ENCODE results near the gene CRTAC1. TPM values are rescaled to one million over a fixed set of nuclear protein-coding genes. Genes with fewer than 3 reads are reported as not detected.

CRTAC1 gene
- total RNA-seq, 1 experiment from 2014 or later, result 1.2 TPM

GRCh38 chr10:97858001-97858439 is 172.4 kb downstream of the CRTAC1 start (continued):
- TF ChIP-seq, protein P1, sequence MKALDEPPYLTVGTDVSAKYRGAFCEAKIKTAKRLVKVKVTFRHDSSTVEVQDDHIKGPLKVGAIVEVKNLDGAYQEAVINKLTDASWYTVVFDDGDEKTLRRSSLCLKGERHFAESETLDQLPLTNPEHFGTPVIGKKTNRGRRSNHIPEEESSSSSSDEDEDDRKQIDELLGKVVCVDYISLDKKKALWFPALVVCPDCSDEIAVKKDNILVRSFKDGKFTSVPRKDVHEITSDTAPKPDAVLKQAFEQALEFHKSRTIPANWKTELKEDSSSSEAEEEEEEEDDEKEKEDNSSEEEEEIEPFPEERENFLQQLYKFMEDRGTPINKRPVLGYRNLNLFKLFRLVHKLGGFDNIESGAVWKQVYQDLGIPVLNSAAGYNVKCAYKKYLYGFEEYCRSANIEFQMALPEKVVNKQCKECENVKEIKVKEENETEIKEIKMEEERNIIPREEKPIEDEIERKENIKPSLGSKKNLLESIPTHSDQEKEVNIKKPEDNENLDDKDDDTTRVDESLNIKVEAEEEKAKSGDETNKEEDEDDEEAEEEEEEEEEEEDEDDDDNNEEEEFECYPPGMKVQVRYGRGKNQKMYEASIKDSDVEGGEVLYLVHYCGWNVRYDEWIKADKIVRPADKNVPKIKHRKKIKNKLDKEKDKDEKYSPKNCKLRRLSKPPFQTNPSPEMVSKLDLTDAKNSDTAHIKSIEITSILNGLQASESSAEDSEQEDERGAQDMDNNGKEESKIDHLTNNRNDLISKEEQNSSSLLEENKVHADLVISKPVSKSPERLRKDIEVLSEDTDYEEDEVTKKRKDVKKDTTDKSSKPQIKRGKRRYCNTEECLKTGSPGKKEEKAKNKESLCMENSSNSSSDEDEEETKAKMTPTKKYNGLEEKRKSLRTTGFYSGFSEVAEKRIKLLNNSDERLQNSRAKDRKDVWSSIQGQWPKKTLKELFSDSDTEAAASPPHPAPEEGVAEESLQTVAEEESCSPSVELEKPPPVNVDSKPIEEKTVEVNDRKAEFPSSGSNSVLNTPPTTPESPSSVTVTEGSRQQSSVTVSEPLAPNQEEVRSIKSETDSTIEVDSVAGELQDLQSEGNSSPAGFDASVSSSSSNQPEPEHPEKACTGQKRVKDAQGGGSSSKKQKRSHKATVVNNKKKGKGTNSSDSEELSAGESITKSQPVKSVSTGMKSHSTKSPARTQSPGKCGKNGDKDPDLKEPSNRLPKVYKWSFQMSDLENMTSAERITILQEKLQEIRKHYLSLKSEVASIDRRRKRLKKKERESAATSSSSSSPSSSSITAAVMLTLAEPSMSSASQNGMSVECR (CRISPR knock-in tag; IDR thresholded peaks at IDR 0.05; ENCODE audit: borderline replicate concordance), result no peak
- TF ChIP-seq, protein P2, sequence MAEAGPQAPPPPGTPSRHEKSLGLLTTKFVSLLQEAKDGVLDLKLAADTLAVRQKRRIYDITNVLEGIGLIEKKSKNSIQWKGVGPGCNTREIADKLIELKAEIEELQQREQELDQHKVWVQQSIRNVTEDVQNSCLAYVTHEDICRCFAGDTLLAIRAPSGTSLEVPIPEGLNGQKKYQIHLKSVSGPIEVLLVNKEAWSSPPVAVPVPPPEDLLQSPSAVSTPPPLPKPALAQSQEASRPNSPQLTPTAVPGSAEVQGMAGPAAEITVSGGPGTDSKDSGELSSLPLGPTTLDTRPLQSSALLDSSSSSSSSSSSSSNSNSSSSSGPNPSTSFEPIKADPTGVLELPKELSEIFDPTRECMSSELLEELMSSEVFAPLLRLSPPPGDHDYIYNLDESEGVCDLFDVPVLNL (CRISPR knock-in tag; IDR thresholded peaks at IDR 0.05; ENCODE audit: borderline replicate concordance, low read depth), result no peak
- TF ChIP-seq JUN (CRISPR knock-in tag; IDR thresholded peaks at IDR 0.05) (no peak), GRHL2 (CRISPR knock-in tag; IDR thresholded peaks at IDR 0.05; ENCODE audit: insufficient replicate concordance, severe bottlenecking) (no peak)

DNA sequence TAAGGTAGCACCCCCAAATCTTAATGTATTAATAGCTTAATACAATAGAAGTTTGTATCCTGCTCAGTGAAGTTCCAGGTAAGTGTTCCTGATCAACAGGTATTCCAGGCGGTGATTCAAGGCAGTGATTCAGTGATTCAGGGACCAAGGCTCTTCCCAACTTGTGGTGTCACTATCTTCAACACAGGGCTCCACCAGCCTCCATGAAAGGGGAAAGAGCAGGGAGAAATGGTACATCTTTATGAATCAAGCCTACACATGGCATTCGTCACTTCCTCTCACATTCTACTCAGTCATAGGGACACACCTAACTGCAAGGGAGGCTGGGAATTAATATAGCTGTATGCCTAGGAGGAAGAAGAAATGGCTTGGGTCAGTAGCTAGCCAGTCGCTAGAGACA is 175.7 kb downstream of the CRTAC1 start:
- Mint-ChIP-seq H3K36me3 (no peaks in the 10 kb centered on the region), H3K4me1 (peaks cover 9% of the 10 kb centered on the region), H3K27me3 (ENCODE audit: low read depth) (peaks cover 32% of the 10 kb centered on the region), H3K27ac (no peak overlapping the region), H3K9me3 (no peaks in the 10 kb centered on the region), H3K4me3 (no peak overlapping the region)
- no peak for TF ChIP-seq SMAD3 (CRISPR knock-in tag; IDR thresholded peaks at IDR 0.05; ENCODE audit: borderline replicate concordance)
- DNase-seq (ENCODE audit: low spot score) (no peak), ATAC-seq (no peak)
- ChIA-PET CTCF (no interaction called here), POLR2A (no interaction called here)

- no peak for TF ChIP-seq USF2 (CRISPR knock-in tag; IDR thresholded peaks at IDR 0.05)
- TF ChIP-seq FOXP1 (CRISPR knock-in tag; IDR thresholded peaks at IDR 0.05; ENCODE audit: borderline replicate concordance), result no peak
- no peak for TF ChIP-seq JUN (CRISPR knock-in tag; IDR thresholded peaks at IDR 0.05)
- TF ChIP-seq, protein P2 (CRISPR knock-in tag; IDR thresholded peaks at IDR 0.05; ENCODE audit: borderline replicate concordance, low read depth), result no peak
- TF ChIP-seq, protein P3, sequence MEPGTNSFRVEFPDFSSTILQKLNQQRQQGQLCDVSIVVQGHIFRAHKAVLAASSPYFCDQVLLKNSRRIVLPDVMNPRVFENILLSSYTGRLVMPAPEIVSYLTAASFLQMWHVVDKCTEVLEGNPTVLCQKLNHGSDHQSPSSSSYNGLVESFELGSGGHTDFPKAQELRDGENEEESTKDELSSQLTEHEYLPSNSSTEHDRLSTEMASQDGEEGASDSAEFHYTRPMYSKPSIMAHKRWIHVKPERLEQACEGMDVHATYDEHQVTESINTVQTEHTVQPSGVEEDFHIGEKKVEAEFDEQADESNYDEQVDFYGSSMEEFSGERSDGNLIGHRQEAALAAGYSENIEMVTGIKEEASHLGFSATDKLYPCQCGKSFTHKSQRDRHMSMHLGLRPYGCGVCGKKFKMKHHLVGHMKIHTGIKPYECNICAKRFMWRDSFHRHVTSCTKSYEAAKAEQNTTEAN (CRISPR knock-in tag; IDR thresholded peaks at IDR 0.05), result no peak
- TF ChIP-seq GRHL2 (CRISPR knock-in tag; IDR thresholded peaks at IDR 0.05; ENCODE audit: insufficient replicate concordance, severe bottlenecking), result no peak
- no peak for TF ChIP-seq TEAD1 (CRISPR knock-in tag; IDR thresholded peaks at IDR 0.05)
- no peak for TF ChIP-seq ZNF396 (CRISPR knock-in tag; IDR thresholded peaks at IDR 0.05; ENCODE audit: borderline replicate concordance)
- TF ChIP-seq, protein P4, sequence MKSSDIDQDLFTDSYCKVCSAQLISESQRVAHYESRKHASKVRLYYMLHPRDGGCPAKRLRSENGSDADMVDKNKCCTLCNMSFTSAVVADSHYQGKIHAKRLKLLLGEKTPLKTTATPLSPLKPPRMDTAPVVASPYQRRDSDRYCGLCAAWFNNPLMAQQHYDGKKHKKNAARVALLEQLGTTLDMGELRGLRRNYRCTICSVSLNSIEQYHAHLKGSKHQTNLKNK (CRISPR knock-in tag; IDR thresholded peaks at IDR 0.05), result no peak
- TF ChIP-seq, protein P5, sequence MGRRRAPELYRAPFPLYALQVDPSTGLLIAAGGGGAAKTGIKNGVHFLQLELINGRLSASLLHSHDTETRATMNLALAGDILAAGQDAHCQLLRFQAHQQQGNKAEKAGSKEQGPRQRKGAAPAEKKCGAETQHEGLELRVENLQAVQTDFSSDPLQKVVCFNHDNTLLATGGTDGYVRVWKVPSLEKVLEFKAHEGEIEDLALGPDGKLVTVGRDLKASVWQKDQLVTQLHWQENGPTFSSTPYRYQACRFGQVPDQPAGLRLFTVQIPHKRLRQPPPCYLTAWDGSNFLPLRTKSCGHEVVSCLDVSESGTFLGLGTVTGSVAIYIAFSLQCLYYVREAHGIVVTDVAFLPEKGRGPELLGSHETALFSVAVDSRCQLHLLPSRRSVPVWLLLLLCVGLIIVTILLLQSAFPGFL (CRISPR knock-in tag; IDR thresholded peaks at IDR 0.05; ENCODE audit: borderline replicate concordance), result no peak
- no peak for TF ChIP-seq NFE2L1 (CRISPR knock-in tag; IDR thresholded peaks at IDR 0.05)
- no peak for TF ChIP-seq E2F1 (CRISPR knock-in tag; IDR thresholded peaks at IDR 0.05)
- TF ChIP-seq KAT7 (CRISPR knock-in tag; IDR thresholded peaks at IDR 0.05; ENCODE audit: borderline replicate concordance), result no peak
- no peak for TF ChIP-seq SOX15 (CRISPR knock-in tag; IDR thresholded peaks at IDR 0.05)
- TF ChIP-seq GTF2I (CRISPR knock-in tag; conservative IDR thresholded peaks at IDR 0.05), result no peak
- Mint-ChIP-seq H3K27ac (no peak overlapping the region), H3K9me3 (no peaks in the 10 kb centered on the region), H3K27me3 (ENCODE audit: low read depth) (peaks cover 40% of the 10 kb centered on the region), H3K4me1 (peaks cover 14% of the 10 kb centered on the region), H3K4me3 (no peak overlapping the region), H3K36me3 (no peaks in the 10 kb centered on the region)
- DNase-seq (ENCODE audit: low spot score) (no peak), ATAC-seq (no peak)
- ChIA-PET CTCF (interaction anchor here (1.4 kb wide), 1 partner anchor 16 kb away, joined by 5 read pairs; no protein-coding TSS in a partner anchor), POLR2A (no interaction called here)
Measured at GRCh38 chr10:97852840-97853405, 177.5 kb downstream of the CRTAC1 start.

Measured in WTC11 (cell line).